Stimulated activated naive CD4-positive, alpha-beta T cell treated with Interleukin-2 at 50 U/mL for 16 hours (primary cell): ENCODE data around the gene TBPL1.
"Not testable (repeated sequence)": the region's sequence is repeated elsewhere in the genome, so short reads cannot be mapped to it uniquely, and the experiment has no call there.

Experiments
- DNase-seq: peaks from one replicate; lab custom pipeline; 2025; lab: John Stamatoyannopoulos, UW

TBPL1 gene

DNA sequence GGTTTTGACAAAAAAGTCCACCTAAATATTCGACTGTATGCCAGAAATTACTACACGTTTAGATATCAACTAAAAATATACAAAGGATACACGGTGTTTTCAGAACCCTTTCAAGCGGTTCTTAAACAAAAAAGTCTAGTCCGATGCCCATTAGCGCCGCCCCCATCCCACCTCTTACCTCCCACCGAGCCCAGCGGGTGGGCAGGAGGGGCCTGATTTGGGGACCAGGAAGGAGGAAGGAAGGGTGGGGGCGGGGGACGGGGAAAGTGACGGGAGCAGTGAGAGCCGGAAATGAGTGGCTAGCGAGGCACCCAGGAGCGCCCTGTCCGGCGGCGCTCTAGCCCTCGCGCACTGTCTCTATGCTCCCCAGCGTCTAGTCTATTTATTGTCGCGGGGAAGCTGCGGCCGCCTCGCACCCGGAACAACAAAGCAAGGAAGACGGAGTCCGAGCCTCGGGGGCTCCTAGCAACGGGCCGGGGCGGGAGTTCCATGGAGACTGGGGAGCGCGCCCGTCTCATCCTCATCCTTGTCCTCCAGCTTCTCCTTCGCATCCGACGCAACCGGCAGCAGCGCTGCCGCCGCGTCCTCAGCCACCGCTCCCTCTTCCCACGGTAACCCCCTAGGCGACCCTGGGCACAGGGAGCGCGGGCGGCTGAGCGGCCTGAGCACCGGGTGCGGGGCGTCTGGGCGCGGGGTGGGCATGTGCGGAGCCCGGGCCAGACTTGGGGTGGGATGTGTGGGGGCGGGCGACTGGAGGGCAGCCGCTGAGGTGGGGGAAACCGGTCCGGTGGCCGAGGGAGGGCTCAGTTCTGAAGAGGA, at the start of gene TBPL1:
Gene TBPL1, plus strand, starts transcription at position 410 of the 819 bp plus-strand sequence. CDS start 26,902 bp downstream, outside the sequence.
- DNase-seq: peak; percentile 95

DNA sequence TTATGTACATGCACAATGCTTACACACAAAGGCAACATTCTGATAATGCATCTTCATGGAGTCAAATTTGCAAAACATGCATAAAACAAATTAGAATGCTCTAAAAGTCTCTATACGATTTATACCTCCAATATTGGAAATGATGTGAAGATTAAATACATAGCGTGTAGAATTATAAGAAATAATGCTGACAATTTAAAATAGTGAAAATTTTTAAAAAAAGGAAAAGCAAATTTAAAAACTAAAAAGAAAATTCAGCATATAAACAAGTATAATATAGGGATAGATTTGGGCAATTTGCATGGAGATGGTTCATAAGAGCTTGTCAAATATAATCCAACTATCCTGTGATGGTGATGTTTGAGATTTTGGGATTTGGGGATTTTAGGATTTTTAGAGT, 49.2 kb upstream of the TBPL1 start:
- DNase-seq: no peak

DNA sequence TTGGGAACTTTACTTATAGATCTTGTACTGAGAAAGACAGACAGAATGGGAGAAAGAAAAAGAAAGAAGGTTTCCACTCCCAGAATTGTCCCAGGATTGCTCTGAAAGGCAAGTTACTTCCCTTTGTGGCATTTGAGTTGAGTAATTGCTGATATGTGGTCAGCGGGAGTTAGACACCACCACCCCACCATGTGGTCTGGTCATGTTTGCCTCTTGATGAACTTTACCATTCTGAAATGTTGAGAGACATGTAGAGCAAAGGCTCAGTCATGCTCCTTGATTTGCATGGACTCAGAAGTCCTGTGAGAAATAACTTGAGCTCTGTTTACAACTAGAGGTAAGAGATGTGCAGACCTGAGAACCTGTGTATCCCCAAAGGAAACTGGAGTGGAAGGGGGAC, 47.0 kb upstream of the TBPL1 start:
- DNase-seq: no peak

DNA sequence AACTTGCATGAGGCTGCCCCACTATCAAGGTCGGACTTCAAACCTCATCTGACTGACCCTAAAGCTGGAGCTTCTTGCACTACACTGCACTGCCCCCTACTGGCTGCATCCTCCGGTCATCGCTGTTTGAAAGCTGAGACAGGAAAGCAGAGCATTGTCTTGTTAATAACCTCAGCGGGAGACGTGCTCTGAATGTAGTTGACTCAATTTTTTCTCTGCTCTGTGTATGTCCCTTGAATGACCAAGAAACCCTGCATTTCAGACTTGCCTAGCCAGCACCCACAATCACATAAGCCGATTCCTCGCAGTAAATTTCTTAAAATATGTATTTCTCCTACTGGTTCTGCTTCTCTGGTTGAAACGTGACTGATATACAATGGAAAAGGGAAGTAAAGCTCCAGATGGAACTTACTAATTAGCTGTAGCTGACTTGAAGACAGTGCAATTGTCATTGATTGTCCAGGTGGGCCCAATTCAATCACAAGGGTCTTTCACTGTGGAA, 36.3 kb upstream of the TBPL1 start:
- peak; percentile 55 for DNase-seq

DNA sequence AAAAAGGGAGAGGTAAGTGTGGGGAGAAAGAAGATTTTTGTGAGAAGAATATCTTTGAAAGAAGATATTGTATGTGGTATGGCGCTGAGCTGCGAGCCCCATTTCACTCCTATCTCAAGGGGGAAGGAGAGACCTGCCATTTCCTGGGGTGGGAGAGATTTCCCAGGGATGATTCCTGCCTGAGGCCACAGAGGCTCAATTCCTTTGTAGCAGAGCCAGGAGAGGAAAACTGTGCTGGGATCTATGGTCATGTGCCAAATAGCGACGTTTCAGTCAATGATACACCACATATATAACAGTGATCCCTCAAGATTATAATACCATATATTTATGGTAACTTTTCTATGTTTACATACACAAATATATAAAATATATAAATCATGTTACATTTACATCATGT, 35.2 kb upstream of the TBPL1 start:
- no peak for DNase-seq

DNA sequence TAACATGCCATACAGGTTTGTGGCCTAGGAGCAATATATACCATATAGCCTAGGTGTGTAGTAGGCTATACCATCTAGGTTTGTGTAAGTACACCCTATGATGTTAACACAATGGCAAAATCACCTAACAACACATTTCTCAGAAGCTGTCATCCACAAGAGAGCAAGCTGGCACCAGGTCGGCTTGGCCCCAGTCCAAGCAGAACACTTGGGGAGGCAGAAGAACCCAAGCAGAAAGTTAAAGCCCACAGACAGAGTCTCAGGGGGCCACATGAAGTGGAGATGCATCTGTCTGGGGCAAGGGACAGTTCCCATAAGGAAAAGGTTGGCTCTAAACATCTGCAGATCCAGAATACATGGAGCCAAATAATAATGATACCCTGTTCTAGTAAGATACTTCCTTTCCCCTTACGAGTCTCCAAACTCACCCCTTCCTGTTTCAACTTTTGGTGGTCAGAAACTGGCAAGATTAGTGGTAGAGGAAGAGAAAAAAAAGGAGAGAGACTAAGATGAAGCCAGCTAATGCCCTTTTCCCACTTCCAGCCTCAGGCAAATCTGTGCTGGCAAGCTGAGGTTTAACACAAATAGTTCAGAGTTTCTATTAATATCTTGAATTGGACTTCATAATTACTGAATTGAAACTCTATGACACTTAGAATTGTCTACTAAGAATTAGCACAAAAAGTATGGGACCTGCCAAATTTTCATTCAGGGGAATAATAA, 34.7 kb upstream of the TBPL1 start:
- no peak for DNase-seq

DNA sequence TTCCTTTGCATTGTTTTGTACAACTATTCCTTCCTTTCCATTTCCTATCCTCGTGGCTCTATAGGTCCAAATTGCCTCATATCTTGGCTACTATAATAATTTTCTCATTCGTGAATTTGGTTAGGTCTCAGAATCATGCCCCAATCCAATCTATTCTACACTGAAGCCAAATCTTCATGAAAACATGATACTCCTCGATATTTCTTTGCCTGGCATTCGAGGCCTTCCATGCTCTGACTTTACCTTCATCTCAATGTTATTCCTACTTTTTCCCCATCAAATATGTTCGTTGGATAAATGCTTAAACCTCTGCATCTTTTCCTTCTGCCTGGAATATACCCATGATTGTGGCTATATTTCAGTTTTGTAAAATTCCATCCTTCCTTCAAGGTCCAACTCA, 33.7 kb upstream of the TBPL1 start:
- no peak for DNase-seq

DNA sequence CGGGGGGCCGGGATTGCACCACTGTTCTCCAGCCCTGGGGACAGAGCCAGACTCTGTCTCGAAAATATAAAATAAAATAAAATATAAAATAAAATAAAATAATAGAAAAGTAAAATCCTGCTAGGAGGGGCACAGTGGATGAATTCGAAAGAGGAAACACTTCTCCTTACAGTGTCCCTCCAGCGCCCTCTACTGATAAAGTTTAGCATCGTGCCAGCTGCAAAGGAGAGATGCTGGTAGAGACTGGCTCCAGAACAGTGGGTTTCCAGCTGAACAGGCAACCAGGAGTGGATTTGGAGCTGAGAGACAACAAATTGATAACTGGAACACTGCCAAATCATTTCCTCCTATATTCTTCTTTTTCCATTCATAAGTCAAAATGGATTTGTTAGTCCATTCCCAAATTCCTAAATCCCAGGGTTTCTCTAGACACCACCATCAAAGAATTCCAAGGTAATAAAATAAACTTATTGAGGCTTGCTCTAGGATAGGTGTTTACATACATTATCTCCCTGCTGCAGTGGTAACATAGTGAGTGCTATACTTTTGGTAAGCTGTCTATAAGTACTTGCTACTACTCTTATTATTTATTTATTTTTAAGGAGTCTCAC, 31.7 kb upstream of the TBPL1 start:
- peak; percentile 46 for DNase-seq

DNA sequence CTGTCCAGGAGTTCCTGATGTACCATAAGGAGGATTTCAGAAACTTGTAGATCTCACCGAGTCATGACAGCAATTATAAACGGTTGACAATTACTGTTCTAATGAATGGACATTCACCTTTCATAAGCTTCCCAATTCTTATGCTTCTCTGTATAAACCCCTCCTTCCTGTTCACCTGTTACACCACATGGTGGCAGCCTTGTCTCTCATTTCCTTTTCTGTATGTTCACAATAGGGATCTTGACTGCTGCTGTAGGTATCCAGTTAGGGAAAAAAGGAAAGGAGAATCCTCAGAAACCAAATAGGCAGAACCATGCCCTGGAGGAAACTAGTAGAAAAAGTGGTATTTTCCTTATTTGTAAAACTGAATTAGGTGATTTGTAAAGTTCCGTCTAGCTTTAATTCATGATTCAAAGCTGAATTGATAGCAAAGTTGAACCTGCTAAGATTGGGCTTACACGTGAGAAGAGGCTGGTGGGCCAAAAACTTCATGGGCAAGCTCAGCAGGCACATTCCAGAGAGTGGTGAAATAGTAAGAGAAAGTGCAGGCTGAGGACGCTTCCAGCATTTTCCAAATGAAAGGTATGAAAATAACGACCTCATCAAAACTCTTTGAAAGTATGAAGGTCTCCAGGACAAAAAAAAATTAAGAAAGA, 29.0 kb upstream of the TBPL1 start:
- peak; percentile 31 for DNase-seq

DNA sequence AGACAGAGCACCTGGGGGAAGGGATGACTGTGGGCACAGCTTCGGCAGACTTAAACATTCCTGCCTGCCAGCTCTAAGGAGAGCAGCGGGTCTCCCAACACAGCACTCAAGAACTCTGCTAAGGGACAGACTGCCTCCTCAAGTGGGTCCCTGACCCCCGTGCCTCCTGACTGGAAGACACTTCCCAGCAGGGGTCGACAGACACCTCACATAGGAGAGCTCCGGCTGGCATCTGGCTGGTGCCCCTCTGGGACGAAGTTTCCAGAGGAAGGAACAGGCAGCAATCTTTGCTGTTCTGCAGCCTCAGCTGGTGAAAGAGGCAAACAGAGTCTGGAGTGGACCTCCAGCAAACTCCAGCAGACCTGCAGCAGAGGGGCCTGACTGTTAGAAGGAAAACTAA, 21.8 kb upstream of the TBPL1 start:
- not testable (repeated sequence) for DNase-seq

DNA sequence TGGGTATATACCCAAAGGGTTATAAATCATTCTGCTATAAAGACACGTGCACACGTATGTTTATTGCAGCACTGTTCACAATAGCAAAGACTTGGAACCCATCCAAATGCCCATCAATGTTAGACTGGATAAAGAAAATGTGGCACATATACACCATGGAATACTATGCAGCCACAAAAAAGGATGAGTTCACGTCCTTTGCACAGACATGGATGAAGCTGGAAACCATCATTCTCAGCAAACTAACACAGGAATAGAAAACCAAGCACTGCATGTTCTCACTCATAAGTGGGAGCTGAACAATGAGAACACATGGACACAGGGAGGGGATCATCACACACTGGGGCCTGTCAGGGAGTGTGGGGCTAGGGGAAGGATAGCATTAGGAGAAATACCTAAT, 16.7 kb upstream of the TBPL1 start:
- DNase-seq: not testable (repeated sequence)

DNA sequence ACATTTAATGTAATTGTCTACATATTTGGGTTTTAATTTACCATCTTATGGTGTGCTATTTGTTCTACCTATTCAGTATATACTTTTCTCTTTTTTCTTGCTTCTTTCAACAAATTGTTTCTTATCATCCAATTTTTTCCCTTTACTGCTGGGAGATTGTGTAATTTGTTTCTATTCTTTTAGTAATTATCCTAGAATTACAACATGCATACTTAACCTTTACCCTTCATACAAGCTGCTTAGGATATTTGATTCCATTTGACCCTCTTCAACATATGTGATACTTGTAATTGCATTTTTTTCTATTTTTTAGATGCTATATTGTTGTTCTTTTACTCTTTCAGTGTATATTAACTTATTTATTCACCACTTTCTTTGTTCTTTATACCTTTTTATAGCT, 15.1 kb upstream of the TBPL1 start:
- DNase-seq: no peak

DNA sequence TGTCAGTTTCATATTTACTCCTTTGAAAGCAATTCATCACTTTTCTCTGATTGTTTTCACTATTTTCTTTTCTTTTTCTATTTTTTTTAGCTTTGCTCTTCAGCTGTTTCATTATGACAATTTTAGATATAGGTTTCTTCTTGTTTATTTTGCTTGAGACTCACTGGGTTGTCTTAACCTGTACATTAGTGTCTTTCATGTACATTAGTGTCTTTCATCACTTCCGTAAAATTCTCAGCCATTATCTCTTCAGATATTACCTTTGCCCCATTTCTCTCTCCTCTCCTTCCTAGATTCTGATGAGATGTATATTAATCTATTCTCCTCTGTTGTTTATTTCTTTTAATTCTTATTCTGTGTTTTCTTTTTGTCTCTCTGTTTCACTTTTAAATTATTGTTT, 14.5 kb upstream of the TBPL1 start:
- DNase-seq: no peak

DNA sequence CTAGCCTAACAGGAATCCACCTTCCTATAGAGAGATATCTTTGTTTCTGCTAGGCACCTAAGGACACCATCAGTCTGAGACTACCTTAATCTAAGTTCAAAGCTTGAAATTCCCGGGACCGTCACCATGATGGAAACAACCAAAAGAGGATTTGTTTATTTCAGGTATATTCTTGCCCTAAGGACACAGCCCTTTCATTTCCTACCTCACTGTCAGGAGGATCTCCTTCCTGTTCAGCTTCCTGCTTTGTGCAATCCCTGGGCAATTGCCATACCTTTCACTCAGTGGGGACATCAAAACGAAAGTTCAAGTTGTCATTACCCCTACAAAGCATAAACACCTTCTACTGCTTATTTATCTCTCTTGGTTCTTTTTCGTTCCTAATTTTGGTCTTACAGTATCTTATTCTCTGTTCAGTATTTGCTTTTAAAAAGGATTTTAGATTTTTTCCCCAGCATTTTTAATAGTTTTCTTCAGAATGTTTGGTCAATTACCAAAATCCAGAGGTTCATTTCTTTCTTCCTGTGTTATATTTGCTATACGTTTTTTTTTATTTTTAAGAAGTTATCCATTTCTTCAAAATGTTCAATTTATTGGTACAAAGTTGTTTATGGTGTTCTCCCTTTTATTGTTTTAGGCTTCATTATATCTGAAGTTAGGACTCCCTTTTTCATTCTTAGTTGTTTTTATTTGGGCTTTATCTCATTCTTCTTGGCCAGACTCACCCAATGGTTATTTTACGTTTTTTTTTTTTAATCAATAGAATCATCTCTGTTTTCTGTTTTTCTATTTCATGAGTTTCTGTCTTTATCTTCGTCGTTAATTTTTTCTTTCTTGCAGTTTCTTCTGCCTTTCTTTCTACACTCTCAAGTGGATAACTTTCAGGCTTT, 13.0 kb upstream of the TBPL1 start:
- DNase-seq: no peak

DNA sequence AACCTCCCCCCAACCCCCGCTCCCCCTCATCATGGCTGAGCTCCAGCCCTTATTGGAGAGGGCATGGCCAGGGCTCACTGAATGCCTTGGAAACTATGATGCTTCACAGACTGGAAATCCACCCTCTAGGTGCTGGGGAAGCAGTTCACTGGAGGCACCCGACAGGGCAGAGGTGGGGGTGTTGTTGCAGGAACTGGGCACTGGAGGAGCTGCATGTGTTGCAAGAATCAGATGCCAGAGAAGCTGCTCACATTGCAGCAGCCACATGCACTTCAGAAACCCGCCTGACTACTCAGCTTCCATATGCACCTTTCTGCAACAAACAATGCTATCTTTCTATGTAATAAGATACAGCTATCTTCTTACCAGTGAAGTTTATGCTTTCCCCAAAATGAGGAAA, 7.9 kb upstream of the TBPL1 start:
- DNase-seq: no peak

DNA sequence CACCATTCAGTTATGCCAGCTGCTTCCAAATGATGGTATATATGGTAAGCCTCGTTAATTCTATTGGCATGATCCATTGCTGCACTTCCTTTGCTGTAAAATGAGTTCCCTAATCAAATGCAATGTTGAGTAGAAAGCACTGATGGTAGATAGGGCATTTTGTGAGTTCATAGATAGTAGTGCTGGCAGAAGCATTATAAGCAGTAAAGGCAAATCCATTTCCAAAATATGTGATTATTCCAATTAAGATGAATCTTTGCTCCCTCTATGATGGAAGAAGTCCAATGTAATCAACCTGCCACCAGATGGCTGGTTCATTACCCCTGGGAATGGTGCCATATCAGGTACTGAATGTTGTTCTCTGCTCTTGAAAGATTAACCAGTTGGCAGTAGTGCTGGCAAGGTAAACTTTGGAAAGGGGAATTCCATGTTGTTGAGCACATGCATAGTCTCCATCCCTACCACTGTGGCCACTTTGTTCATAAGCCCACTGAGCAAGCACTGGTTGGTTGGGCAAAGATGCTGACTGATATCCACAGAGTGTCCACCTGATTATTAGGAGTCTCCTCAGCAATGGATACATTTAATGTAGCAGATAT, 5.6 kb upstream of the TBPL1 start:
- no peak for DNase-seq

DNA sequence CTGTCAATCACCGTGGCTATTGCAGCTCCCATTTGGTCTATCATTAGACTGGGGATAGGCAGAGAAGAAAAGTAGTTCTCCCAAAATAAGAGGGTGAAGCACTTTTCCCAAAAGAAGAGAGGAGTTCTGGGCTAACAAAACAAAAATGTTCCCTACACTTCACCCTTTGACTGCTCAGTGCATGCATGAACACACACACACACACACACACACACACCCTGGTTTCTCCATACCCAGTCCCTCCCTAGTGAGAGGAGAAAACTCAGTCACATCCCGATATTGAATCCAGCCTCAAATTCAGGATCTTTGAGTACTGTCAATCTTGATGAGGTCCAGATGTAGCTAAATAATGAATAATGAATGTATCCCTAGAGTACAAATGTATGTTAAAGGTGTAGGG, 4.6 kb upstream of the TBPL1 start:
- DNase-seq: no peak

DNA sequence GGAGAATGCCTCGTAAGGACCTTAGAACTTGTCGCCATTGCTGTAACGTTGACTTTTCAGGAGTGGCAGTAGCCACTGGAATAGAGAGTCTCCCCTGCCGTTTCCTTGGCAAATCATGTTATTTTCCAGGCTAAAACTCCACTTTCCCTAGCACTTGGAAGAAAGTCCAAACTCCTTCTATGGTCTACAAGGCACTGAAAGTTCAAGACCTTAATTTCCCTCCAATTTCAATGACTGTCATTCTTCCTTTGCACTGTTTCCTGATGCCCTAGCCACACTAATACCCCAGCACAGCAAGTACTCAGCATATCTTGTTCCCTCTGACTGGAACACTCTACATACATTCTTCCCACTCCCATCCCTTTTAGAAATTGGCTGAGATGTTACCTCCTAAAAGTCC, 1.8 kb upstream of the TBPL1 start:
- DNase-seq: no peak

DNA sequence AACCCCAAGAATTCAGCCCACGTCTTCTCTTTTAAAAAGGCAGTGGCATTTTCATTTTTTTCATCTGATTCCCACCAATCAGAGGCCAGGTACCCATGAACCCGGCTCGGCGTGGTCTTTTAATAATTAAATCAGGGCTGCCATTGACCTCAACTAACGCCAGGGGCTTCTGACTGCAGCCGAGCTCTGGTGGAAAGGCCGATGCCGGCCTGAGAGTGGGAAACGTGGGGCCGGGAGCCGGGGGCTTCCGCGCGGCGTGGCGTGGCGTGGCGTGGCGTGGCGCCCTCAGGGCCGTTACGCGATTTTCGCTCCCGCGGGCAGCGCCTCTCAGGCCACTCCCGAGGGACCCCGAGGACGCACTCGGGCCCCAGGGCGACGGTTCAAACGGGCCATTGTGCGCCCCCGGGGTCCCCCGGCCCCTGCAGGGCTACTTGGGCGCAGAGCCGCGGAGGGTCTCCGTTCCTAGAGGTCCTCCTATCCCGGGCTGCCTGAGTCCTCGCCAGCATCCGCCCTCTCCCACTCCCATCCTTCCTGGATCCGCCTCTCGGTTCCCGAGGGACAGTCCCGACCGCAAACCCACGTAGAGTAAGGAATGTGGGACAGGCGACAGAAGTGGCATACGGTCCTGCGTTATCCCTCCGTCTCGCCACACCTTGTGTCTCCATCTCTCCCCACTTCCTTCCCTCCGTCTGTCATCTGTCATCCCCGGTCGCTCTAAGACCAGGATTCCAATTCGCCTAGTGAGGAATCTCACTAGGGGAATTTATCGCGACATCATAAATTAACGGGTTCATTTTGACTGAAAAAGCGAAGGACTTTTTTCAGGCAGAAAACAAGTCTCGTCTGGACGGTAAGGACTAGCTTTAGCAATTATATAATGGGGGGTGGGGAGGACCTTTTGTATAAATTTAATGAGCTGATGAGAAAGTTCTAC, 876 bp upstream of the TBPL1 start:
- peak; percentile 30 for DNase-seq
